Activated gamma-delta T cell treated with Interleukin-2 at 50 U/mL for 16 hours (primary cell): ENCODE results near the gene NPW.
A peak's percentile ranks its signal among the peaks of the same experiment; 100 is the strongest.
"Not testable (repeated sequence)": the region's sequence is repeated elsewhere in the genome, so short reads cannot be mapped to it uniquely, and the experiment has no call there.

Experiments used
- DNase-seq: peaks from one replicate; pipeline ENCODE4 v3.0.0-alpha.2; 2020

NPW gene

DNA sequence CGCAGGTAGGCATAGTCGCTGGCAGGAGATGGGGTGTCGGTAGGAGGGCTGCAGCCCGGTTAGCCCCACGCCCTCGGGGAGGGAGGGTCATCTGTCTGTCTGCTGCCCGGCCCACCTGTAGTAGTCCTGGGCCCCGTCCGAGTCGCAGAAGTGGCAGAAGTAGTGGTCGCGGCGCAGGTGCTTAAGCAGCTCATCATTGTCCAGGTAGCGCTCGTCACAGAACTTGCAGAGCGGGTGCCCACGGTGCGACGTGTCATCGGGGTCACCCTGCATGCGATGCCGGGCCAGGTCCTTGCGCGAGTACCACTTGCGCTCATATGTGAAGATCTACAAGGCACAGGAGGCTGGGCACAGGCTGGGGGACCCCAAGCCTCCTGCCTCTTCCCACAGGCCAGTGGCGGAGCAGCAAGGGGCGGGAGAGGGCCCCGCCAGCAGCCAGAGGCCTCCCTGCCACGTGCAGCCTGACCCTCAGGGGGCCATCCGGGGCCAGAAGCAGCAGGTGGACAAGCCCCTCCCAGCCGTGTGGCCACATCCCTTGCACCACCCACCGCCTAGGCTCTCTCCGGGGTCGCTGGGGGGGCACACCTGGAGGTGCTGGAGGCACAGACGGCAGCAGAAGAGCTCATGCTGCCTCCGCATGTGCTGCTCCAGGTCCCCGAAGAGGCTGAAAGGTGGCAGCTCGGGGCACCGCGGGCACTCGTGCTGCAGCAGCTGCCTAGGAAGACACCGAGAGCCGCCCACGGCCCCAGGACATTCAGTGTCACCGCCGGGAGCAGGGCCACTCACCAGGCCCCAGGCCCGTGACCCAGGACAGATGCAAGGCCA is 17.0 kb upstream of the NPW start:
- DNase-seq = no peak

DNA sequence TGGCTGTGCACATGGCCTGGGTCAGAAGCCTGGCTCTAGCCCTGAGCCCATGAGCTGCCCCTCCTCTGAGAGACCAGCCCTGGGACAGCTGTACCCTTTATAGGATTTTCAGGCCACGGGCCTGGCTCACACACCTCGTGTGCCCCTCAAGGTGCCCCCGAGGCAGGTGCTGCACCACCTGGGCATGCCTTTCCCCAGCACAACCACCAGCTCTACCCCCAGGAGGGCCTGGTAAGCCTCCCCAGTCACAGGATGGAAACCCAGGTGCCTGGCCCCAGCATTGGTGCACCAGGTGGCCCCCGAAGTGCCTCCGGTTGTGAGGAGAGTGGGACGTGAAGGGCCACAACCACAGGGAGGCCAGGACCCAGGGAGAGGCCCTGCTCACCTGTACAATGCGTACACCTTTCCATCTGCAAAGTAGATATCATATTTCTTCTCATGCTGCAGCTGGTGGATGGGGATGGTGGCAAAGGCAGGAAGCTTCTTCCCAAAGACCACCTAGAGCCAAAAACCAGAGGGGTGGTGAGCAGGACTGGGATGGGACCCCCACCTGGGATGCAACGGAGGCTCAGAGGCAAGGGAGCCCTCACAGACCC is 16.3 kb upstream of the NPW start:
- no peak for DNase-seq

DNA sequence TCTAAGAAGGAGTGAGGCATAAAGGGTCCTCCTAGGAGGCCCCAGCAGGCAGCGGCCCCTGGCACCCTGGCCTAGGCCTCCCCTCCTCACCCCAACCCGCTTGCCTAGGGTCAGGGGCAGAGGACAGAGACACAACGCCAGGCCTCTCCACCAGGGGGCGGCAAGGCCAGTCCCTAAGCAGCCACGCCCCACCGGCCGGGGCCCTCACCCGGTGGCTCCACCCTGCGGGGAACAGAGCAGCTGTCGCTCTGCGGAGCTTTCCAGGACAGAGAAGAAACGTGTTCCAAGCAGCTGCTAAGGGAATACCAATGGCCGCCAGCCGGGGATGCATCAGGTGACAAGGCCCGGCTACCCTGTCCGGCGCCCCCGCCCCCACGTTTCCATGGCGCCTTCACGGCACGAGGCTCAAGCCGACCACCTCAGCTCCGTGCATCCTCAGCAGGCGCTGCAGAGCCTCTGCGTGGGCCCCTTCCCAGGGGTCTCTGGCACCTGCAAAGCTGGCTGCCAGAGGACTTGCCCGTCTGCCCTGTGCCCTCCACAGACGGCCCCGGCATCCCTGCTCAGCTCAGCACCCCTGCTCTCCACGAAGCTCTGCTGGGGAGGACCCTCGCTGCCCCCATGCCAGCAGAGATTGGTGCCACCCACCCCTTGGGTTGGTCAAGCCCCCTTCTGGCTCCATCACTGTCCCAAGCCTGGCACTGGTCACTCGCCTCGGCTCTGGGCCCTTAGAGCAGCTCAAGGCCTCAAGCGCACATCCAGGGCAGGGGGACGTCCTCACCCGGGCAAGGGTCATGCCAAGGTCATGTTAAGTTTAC is 15.6 kb upstream of the NPW start:
- DNase-seq = peak; percentile 85

DNA sequence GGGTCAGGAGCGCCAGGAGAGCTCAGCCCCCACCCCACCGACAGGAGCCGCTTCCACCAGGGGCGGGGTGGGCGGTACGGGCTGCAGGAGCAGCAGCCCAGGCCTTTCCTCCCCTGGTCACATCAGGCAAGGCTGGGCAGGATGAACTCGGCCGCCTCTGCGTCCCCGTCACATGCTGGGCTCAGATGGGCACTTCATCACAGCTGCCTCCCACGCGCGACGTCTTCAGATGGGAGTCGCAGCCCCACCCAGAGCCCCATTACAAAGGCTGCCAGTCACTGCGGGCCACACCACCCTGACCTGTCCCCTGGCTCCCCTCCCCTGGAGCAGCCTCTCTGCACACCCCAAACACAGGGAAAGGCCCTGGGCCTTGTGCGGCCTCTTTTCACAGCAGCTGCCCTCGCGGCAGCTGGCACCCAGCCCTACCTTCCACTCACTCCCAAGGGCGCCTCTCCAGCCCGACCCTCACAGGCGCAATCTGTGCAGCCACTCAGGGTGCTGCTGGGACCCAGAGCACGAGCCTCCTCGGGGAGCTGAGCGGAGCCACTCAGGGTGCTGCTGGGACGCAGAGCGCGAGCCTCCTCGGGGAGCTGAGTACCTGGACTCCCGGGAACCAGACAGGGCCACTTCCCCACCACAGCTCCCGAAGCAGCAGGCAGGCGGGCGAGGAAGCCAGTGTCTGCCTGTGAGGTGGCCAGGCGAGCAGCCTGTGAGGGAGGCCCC is 14.6 kb upstream of the NPW start:
- DNase-seq = no peak

DNA sequence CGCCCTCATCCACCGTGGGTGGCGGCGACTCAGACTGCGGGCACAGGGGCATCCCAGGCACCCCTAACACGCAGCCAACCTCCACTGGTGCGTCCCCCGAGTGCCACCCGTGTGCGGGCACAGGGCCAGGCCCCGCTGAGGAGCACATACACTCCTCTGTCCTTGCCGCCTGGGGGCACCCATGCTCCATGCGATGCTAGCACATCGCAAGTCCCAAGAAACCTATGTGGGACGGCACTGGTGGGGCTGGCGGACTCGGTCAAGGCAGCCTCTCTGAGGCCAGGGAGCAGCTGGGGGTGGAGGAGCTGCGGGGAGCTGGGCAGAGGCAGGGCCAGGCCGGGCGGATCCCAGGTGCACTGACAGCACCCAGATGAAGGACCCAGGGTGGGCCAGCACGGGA is 13.9 kb upstream of the NPW start:
- DNase-seq = no peak

DNA sequence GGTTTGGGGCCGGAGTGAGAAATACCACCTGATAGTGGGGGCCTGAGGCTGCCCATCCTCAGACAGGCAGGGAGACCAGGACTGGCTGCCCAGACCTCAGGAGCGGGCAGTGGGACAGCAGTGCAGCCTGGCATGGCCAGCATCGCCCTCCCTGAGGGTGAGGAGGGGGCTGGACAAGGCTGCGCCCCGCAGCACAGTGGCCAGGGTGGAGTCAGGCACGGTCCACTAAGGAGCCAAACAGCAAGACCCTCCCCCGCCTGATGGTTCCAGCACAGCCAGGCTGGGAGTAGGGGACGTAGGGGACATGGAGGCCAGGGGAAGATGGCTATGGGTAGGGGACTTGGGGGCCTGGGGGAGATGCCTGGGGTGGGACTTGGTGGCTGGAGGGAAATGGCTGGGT is 13.3 kb upstream of the NPW start:
- DNase-seq = no peak

DNA sequence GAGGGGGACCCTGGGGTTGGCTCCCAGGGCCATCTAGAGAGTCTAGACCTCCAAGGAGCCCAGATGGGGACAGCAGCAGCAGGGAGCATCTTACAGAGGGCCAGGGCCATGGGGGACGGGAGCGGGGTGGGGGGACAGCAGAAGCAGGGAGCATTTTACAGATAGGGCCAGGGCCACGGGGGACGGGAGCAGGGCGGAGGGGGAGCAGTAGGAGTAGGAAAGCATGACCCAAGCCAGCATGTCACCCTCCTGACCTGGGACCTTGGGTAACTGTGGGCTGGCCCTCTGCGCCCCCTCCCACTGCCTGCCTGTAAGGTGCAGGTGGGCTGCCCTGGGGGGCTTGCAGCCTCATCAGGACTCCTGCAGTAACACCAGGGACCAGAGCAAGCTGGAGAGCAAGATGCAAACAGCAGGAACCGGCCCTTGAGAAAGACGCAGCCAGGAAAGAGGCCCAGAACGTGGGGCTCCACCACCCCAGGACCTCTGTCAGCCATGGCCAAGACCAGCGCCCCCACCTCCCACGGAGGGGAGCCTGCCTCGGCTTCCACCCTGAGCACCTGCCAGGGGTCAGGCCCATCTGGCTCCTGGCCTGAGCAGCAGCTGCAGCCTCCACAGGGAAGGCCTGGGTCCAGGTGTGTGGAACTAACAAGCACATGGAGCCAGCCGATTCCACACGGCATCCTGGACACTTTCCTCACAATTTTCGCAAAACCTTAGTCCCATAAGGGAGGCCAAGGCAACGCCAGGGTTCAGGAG is 12.3 kb upstream of the NPW start:
- no peak for DNase-seq

DNA sequence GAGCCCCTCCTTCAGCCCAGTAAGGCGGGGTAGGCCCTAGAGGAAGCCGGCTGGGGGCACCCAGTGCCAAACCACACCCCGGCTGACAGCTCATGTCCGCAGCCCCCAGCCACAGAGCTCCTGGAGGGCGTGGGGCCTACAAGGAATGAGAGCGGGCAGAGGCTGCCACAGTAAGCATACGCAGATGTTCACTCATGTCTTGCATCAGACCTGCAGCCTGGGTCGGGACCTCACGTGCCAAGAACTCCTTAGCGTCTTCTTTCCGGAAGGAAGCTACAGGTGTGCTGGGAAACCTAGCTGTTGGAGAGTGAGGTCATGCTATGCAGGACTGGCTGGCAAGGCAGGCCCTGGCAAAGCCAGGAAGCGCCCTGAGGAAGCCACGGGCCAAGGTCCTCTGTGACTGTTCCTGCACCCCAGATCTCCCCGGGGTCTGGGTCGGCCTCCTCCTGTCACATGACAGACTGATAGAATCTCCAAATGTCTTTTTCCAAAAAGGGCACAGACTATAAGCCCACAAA is 11.5 kb upstream of the NPW start:
- DNase-seq = no peak

DNA sequence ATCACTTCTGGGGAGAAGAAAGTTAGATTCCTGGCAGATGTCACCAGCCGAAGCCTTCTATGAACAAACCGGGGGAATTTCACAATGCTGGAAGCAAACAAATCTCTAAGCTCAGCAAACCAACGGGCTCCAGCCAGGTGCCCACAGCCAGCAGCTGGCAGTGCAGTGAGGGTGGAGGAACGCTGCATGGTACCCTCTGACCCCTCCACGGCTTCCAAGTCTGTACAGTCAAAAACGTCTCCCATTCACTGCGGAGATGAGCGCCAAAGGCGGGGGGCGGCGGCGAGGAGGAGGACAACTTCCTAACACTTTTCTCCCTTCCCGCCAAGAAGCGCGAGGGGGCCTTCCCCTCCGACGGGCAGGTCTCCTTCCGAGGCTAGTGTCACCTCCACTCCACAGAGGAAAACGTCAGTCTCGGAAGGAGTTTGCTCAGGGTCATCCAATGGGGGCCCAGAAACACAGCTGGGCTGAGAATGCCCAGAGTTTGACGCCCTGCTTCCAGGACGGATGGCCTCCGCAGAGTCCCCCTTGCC is 10.9 kb upstream of the NPW start:
- no peak for DNase-seq

DNA sequence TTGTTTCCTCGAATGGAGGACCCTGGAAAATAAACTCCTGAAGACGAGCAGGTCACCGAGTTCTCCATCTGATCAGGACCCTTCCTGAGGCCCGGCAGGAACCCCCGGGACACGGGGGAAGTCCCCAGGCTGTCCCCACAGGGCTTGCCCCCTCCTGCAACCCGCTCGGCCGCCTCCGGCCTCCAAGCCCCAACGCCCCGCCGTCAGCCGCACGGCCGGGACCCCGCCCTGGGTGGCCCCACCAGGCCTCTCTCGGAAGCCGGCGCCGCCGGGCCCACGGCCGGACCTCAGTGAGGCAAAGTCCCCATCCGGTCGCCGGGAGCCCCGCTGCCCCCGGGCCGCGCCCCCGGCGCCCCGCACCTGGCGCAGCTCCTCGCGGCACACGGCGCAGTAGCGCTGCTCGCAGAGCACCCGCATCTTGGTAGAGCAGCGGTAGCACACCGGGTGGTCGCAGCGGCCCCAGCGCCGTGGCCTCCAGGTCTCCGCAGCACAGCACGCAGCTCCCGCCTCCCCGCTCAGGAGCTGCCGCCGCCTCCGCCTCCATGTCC is 10.3 kb upstream of the NPW start:
- DNase-seq = no peak

DNA sequence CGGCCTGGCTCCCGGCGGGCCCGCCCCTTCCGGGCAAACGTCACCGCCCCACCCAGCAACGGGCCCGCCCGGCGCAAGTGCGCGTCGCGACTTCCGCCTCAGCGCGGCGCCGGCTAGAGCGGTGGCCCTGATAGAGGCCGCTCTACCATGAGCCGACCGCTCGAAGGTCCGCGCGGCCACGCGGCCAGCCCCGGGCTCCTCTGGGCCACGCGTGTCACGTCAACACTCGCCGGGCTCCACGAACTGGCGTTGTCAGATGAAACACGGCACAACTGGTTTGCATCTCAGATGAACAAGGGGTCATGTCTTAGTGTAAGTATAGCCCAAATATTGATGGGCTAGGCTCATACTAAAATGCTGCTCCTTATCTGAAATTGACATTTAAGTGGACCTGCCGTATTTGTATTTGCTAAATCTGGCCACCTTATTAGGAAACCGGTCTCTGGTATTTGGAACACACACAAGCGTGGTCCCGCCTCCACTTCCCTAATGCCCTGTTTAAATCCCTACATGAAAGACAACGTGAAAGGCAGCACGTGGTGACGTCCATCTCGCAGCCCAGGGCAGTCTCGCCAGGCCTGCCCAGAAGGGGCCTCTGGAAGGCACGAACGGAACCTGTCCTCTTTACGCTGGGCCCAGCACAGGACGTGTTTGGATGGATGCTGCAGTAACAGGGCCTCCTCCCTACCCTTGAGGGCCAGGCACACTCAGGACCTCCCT is 9.6 kb upstream of the NPW start, which contains the start of gene ZNF598:
Gene ZNF598 (minus strand): TSS at position 31 of the 720 bp plus-strand sequence.
- DNase-seq = peak; percentile 74

DNA sequence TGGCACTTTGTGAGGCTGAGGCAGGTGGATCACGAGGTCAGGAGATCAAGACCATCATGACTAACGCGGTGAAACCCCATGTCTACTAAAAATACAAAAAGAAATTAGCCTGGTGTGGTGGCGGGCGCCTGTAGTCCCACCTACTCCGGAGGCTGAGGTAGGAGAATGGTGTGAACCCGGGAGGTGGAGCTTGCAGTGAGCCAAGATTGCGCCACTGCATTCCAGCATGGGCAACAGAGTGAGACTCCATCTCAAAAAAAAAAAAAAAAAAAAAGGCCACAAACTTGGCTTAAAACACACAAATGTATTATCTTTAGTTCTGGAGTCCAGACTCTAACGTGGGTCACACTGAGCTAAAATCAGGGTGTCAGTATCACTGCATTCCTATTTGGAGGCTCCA is 7.9 kb upstream of the NPW start:
- DNase-seq = not testable (repeated sequence)

DNA sequence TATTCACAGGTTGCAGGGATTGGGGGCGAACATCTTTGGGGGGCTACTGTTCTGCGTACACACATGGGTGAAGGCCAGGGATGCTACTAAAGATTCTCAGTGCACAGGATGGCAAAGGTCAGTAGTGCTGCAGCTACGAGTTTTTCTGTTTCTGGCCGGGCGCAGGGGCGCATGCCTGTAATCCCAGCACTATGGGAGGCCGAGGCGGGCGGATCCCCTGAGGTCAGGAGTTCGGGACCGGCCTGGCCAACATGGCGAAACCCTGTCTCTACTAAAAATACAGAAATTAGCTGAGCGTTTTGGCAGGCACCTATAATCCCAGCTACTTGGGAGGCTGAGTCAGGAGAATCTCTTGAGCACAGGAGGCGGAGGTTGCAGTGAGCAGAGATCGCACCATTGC is 6.1 kb upstream of the NPW start:
- DNase-seq = no peak

DNA sequence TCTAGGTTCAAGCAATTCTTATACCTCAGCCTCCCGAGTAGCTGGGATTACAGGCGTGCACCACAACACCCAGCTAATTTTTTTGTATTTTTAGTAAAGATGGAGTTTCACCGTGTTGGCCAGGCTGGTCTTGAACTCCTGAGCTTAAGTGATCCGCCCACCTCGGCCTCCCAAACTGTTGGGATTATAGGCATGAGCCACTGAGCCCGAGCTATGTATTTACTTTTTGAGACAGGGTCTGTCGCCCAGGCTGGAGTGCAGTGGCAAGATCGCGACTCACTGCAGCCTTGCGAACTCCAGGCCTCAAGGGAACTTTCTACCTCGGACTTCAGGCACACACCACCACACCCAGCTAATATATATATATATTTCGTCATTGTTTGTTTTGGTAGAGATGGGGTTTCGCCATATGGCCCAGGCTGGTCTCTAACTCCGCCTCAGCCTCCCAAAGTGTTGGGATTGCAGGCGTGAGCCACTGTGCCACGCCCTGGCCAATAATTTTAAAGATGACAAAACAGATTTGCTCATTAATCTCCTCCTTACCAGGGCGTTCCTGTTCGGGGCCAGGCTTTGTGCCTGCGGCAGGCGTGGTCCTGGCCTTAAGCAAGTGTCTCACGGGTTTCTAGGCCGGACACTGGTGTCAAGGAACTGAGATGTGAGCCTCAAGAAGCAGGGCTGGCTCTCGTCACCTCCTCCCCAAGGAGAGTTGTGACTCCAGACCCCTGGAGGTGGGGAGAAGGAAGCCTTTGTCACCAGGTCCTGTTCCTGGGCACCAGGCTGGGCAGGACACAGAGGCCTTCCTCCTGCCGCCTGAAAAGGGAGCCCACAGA is 4.3 kb upstream of the NPW start:
- no peak for DNase-seq

DNA sequence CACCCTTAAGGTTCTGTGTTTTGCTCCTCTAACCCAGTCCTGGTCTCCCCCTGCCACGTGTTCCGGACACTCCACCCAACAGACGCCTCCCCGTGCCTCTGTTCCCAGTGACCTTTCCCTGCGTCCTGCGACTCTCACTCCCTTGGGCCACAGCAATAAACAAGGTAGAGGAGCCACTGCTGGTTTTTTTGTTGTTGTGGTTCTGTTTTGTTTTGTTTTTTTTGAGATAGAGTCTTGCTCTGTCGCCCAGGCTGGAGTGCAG is 3.7 kb upstream of the NPW start:
- DNase-seq = no peak

DNA sequence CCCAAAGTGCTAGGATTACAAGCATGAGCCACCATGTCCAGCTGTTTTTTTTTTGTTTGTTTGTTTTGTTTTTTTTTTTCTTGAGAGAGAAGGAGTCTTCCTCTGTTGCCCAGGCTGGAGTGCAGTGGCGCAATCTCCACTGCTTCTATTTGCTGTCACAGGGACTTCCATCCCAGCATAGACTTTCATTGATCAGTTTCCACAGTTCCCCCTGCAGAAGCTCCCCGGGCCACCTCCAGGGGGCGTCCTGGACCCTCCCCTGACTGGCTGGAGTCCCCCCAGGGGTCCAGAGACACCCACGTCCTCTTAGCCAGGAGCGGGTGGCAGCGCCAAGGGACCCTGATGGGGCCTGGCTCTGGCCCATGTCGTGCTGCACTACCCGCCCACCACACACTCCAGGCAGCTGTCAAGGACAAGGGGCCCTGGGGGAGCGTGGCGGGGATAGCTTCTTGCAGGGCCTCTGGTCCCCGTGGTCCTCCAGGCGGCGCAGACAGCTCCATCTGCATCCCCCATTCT is 3.1 kb upstream of the NPW start:
- no peak for DNase-seq

DNA sequence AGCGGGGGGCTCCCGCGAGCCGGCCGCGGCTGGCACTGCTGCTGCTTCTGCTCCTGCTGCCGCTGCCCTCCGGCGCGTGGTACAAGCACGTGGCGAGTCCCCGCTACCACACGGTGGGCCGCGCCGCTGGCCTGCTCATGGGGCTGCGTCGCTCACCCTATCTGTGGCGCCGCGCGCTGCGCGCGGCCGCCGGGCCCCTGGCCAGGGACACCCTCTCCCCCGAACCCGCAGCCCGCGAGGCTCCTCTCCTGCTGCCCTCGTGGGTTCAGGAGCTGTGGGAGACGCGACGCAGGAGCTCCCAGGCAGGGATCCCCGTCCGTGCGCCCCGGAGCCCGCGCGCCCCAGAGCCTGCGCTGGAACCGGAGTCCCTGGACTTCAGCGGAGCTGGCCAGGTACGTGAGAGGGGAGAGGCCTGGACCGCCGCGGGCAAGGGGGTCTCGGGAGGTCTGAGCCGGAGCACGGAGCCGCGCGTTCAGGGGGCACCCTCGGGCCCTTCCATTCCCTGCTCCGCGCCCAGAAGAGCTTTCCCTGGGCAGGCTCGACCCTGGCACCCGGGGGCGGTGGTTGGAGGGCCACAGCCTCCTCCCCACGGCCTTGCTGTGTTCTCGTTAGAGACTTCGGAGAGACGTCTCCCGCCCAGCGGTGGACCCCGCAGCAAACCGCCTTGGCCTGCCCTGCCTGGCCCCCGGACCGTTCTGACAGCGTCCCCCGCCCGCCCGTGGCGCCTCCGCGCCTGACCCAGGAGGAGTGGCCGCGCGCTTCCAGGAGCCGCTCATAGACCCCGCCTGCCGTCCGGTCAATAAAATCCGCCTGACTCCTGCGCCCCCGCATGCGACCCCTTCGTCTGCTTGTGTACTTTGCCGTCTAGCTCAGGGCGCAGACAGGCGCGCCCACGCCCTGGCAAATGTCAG is 591 bp downstream of the NPW start:
- DNase-seq = no peak

DNA sequence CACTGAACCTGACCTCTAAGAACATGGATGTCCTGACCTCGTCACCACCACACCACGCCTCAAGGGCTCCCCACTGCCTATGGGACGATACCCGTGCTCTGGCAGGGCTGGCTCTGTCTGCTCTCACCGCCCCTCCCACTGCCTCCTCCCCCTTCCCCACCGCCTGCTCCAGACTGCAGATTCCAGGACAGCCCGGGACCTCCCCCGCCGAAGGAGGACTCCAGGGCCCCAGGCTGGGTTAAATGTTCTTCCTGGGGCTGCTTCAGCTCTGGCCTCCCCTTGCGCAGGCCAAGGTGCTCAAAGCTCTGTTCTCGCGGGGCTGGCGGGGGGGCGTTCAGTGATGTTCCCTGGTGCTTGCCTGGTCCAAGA is 3.1 kb downstream of the NPW start:
- DNase-seq = no peak
